Measurements from ENCODE around the gene ASH1L. TPM values are rescaled to one million over a fixed set of nuclear protein-coding genes. Genes with fewer than 3 reads are reported as not detected.
"Not testable (repeated sequence)": the region's sequence is repeated elsewhere in the genome, so short reads cannot be mapped to it uniquely, and the experiment has no call there.

Gene ASH1L
- total RNA-seq, 1 experiment from 2014 or later, result 29.3 TPM

DNA sequence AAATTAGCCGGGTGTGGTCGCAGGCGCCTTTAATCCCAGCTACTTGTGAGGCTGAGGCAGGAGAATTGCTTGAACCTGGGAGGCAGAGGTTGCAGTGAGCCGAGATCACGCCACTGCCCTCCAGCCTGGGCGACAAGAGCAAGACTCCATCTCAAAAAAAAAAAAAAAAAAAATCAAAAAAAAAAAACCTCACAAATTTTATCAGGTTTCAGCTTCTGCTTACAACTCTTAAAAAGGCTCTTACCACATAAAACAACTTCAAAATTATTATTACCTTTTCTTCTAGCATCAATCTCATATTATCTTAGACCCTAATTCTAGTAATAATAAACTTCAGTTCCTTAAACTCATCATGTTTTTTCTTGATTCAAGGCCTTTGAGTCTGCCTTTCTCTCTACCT, 120.2 kb downstream of the ASH1L start:
- H3K27me3 Mint-ChIP-seq (ENCODE audit: low read depth); DNase-seq (ENCODE audit: low spot score); H3K4me3 Mint-ChIP-seq; CTCF ChIA-PET; H3K9me3 Mint-ChIP-seq; ATAC-seq: not testable (repeated sequence)
- H3K36me3 Mint-ChIP-seq, result peaks cover 12% of the 10 kb centered on the region
- POLR2A ChIA-PET, result interaction anchor here (0.6 kb wide), 1 partner anchor 296 kb away, joined by 3 read pairs; no protein-coding TSS in a partner anchor
- peak overlapping the region; percentile 66 for H3K27ac Mint-ChIP-seq
- H3K4me1 Mint-ChIP-seq, result peaks cover 19% of the 10 kb centered on the region

DNA sequence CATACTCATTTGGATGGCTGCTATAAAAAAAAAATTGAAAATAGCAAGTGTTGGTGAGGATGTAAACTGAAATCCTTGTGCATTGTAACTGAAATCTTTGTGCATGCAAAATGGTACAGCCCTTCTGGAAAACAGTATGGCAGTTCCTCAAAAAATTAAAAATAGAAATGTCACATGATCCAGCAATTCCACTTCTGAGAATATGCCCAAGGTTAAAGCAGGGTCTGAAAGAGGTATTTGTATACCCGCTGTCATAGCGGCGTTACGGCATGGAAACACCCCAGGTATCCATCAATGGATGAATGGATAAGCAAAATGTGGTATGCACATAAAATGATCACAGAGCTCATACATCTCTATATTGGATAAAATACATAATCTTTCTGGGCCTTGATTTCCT, 125.2 kb downstream of the ASH1L start:
- H3K27me3 Mint-ChIP-seq (ENCODE audit: low read depth), result no peaks in the 10 kb centered on the region
- no peak overlapping the region for H3K4me3 Mint-ChIP-seq
- H3K36me3 Mint-ChIP-seq, result peaks cover 29% of the 10 kb centered on the region
- ATAC-seq (no peak), DNase-seq (ENCODE audit: low spot score) (no peak)
- H3K4me1 Mint-ChIP-seq, result peaks cover 12% of the 10 kb centered on the region
- TF ChIP-seq, protein P1, sequence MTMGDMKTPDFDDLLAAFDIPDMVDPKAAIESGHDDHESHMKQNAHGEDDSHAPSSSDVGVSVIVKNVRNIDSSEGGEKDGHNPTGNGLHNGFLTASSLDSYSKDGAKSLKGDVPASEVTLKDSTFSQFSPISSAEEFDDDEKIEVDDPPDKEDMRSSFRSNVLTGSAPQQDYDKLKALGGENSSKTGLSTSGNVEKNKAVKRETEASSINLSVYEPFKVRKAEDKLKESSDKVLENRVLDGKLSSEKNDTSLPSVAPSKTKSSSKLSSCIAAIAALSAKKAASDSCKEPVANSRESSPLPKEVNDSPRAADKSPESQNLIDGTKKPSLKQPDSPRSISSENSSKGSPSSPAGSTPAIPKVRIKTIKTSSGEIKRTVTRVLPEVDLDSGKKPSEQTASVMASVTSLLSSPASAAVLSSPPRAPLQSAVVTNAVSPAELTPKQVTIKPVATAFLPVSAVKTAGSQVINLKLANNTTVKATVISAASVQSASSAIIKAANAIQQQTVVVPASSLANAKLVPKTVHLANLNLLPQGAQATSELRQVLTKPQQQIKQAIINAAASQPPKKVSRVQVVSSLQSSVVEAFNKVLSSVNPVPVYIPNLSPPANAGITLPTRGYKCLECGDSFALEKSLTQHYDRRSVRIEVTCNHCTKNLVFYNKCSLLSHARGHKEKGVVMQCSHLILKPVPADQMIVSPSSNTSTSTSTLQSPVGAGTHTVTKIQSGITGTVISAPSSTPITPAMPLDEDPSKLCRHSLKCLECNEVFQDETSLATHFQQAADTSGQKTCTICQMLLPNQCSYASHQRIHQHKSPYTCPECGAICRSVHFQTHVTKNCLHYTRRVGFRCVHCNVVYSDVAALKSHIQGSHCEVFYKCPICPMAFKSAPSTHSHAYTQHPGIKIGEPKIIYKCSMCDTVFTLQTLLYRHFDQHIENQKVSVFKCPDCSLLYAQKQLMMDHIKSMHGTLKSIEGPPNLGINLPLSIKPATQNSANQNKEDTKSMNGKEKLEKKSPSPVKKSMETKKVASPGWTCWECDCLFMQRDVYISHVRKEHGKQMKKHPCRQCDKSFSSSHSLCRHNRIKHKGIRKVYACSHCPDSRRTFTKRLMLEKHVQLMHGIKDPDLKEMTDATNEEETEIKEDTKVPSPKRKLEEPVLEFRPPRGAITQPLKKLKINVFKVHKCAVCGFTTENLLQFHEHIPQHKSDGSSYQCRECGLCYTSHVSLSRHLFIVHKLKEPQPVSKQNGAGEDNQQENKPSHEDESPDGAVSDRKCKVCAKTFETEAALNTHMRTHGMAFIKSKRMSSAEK (CRISPR knock-in tag; IDR thresholded peaks at IDR 0.05; ENCODE audit: borderline replicate concordance), result no peak
- no peak for TF ChIP-seq ESRRA (CRISPR knock-in tag; IDR thresholded peaks at IDR 0.05; ENCODE audit: borderline replicate concordance)
- TF ChIP-seq SMAD4 (CRISPR knock-in tag; IDR thresholded peaks at IDR 0.05), result no peak
- no peak for TF ChIP-seq GABPB1 (CRISPR knock-in tag; IDR thresholded peaks at IDR 0.05)
- no peak for TF ChIP-seq ELF4 (CRISPR knock-in tag; IDR thresholded peaks at IDR 0.05; ENCODE audit: low read depth)
- no peak for TF ChIP-seq ZNF317 (CRISPR knock-in tag; IDR thresholded peaks at IDR 0.05; ENCODE audit: borderline replicate concordance, low read depth)
- no peak for TF ChIP-seq JAZF1 (CRISPR knock-in tag; IDR thresholded peaks at IDR 0.05)
- TF ChIP-seq ZNF232 (CRISPR knock-in tag; IDR thresholded peaks at IDR 0.05), result no peak
- TF ChIP-seq, protein P2, sequence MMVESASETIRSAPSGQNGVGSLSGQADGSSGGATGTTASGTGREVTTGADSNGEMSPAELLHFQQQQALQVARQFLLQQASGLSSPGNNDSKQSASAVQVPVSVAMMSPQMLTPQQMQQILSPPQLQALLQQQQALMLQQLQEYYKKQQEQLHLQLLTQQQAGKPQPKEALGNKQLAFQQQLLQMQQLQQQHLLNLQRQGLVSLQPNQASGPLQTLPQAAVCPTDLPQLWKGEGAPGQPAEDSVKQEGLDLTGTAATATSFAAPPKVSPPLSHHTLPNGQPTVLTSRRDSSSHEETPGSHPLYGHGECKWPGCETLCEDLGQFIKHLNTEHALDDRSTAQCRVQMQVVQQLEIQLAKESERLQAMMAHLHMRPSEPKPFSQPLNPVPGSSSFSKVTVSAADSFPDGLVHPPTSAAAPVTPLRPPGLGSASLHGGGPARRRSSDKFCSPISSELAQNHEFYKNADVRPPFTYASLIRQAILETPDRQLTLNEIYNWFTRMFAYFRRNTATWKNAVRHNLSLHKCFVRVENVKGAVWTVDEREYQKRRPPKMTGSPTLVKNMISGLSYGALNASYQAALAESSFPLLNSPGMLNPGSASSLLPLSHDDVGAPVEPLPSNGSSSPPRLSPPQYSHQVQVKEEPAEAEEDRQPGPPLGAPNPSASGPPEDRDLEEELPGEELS (CRISPR knock-in tag; IDR thresholded peaks at IDR 0.05), result no peak
- no peak for TF ChIP-seq JUN (CRISPR knock-in tag; IDR thresholded peaks at IDR 0.05)
- TF ChIP-seq, protein P3, sequence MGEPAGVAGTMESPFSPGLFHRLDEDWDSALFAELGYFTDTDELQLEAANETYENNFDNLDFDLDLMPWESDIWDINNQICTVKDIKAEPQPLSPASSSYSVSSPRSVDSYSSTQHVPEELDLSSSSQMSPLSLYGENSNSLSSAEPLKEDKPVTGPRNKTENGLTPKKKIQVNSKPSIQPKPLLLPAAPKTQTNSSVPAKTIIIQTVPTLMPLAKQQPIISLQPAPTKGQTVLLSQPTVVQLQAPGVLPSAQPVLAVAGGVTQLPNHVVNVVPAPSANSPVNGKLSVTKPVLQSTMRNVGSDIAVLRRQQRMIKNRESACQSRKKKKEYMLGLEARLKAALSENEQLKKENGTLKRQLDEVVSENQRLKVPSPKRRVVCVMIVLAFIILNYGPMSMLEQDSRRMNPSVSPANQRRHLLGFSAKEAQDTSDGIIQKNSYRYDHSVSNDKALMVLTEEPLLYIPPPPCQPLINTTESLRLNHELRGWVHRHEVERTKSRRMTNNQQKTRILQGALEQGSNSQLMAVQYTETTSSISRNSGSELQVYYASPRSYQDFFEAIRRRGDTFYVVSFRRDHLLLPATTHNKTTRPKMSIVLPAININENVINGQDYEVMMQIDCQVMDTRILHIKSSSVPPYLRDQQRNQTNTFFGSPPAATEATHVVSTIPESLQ (CRISPR knock-in tag; IDR thresholded peaks at IDR 0.05), result no peak
- TF ChIP-seq ETV6 (CRISPR knock-in tag; IDR thresholded peaks at IDR 0.05), result no peak
- no peak for TF ChIP-seq GTF2I (CRISPR knock-in tag; conservative IDR thresholded peaks at IDR 0.05)
- H3K9me3 Mint-ChIP-seq, result no peaks in the 10 kb centered on the region
- no peak overlapping the region for H3K27ac Mint-ChIP-seq
- POLR2A ChIA-PET, result no interaction called here
- CTCF ChIA-PET, result no interaction called here

DNA sequence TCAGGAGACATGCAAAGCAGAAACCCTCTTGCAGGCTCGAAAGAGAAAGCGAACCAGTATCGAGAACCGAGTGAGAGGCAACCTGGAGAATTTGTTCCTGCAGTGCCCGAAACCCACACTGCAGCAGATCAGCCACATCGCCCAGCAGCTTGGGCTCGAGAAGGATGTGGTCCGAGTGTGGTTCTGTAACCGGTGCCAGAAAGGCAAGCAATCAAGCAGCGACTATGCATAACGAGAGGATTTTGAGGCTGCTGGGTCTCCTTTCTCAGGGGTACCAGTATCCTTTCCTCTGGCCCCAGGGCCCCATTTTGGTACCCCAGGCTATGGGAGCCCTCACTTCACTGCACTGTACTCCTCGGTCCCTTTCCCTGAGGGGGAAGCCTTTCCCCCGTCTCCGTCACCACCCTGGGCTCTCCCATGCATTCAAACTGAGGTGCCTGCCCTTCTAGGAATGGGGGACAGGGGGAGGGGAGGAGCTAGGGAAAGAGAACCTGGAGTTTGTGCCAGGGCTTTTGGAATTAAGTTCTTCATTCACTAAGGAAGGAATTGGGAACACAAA, 128.7 kb downstream of the ASH1L start:
- H3K4me1 Mint-ChIP-seq; DNase-seq (ENCODE audit: low spot score); H3K4me3 Mint-ChIP-seq; H3K27me3 Mint-ChIP-seq (ENCODE audit: low read depth): not testable (repeated sequence)
- Mint-ChIP-seq H3K27ac (peak overlapping the region; percentile 41; the same call in 1 of the 2 replicates), H3K36me3 (peaks cover 51% of the 10 kb centered on the region), H3K9me3 (peaks cover 16% of the 10 kb centered on the region)
- POLR2A ChIA-PET, result interaction anchor here (1.1 kb wide), 1 partner anchor 16 kb away, joined by 3 read pairs; no protein-coding TSS in a partner anchor
- peak; percentile 48; the same call in 1 of the 2 replicates for ATAC-seq
- CTCF ChIA-PET, result interaction anchor here (1.3 kb wide), 1 partner anchor 184 kb away, joined by 4 read pairs; no protein-coding TSS in a partner anchor

DNA sequence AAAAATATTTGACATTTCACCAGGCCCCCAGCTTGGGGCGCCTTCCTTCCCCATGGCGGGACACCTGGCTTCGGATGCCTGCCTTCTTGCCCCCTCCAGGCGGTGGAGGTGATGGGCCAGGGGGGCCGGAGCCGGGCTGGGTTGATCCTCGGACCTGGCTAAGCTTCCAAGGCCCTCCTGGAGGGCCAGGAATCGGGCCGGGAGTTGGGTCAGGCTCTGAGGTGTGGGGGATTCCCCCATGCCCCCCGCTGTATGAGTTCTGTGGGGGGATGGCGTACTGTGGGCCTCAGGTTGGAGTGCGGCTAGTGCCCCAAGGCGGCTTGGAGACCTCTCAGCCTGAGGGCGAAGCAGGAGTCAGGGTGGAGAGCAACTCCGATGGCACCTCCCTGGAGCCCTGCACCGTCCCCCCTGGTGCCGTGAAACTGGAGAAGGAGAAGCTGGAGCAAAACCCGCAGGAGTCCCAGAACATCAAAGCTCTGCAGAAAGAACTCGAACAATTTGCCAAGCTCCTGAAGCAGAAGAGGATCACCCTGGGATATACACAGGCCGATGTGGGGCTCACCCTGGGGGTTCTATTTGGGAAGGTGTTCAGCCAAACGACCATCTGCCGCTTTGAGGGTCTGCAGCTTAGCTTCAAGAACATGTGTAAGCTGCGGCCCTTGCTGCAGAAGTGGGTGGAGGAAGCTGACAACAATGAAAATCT, 129.3 kb downstream of the ASH1L start:
- not testable (repeated sequence) for H3K4me3 Mint-ChIP-seq; DNase-seq (ENCODE audit: low spot score); H3K4me1 Mint-ChIP-seq; H3K27me3 Mint-ChIP-seq (ENCODE audit: low read depth); ATAC-seq
- peaks cover 51% of the 10 kb centered on the region for H3K36me3 Mint-ChIP-seq
- POLR2A ChIA-PET, result interaction anchor here (1.1 kb wide), 1 partner anchor 15 kb away, joined by 3 read pairs; no protein-coding TSS in a partner anchor
- CTCF ChIA-PET, result interaction anchor here (1.0 to 1.3 kb wide), 2 partner anchors 71 to 183 kb away, joined by 4 read pairs; no protein-coding TSS in a partner anchor
- peaks cover 22% of the 10 kb centered on the region for H3K9me3 Mint-ChIP-seq
- peak overlapping the region; percentile 70 for H3K27ac Mint-ChIP-seq

All from WTC11 (cell line).